SU-DHL-6 (cell line): Measurements from ENCODE around the gene MBD3L2B.
"Not testable (repeated sequence)": the region's sequence is repeated elsewhere in the genome, so short reads cannot be mapped to it uniquely, and the experiment has no call there.

Experiments used
- EZH2phosphoT487 ChIP-seq: fragments of 200-600 bp; sonication (generic), shearing (Covaris generic); conservative IDR thresholded peaks from 2 replicates; pipeline ENCODE4 v1.6.1; 2018; ENCODE audit warnings: mild to moderate bottlenecking, antibody characterized with exemption, low read length, moderate library complexity, mixed read lengths
- TF ChIP-seq, protein P1 (sequence below): fragments of 200-600 bp; sonication (generic); IDR thresholded peaks from one replicate; pipeline ENCODE4 v1.5.1; 2017; ENCODE audit warnings: antibody characterized with exemption, mild to moderate bottlenecking, low read length, moderate library complexity; ENCODE audit not compliant: insufficient read depth, poor library complexity, severe bottlenecking

DNA sequence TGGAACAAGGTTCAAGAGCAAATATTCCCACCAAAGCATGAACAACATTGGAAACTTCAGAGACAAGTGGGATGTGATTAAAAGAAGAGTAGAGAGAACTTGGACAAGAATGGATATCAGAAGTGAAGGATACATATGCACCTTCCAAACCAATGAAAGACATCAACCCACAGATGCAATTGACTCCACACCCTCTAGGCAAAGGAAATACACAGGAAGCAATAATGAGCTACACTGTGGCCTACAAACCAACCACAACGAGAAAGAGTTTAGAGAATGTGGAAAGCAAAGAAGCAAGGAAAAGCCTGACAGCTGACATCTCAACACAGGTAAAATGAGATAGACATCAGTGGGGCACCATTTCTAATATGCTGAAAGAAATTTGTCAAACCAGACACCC is 7.6 kb upstream of the MBD3L2B start:
- TF ChIP-seq, protein P1, sequence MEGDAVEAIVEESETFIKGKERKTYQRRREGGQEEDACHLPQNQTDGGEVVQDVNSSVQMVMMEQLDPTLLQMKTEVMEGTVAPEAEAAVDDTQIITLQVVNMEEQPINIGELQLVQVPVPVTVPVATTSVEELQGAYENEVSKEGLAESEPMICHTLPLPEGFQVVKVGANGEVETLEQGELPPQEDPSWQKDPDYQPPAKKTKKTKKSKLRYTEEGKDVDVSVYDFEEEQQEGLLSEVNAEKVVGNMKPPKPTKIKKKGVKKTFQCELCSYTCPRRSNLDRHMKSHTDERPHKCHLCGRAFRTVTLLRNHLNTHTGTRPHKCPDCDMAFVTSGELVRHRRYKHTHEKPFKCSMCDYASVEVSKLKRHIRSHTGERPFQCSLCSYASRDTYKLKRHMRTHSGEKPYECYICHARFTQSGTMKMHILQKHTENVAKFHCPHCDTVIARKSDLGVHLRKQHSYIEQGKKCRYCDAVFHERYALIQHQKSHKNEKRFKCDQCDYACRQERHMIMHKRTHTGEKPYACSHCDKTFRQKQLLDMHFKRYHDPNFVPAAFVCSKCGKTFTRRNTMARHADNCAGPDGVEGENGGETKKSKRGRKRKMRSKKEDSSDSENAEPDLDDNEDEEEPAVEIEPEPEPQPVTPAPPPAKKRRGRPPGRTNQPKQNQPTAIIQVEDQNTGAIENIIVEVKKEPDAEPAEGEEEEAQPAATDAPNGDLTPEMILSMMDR: not testable (repeated sequence)
- TF ChIP-seq EZH2phosphoT487: not testable (repeated sequence)
